ENCODE measurements around the gene UFD1. TPM values are rescaled to one million over a fixed set of nuclear protein-coding genes. Genes with fewer than 3 reads are reported as not detected.
A peak's percentile ranks its signal among the peaks of the same experiment; 100 is the strongest.

The UFD1 gene
- total and polyA plus RNA-seq, 2 of the 13 experiments (the other 11 are each of a cell fraction or from before 2014, with no cell fraction given): 47.9 to 51.1 TPM

DNA sequence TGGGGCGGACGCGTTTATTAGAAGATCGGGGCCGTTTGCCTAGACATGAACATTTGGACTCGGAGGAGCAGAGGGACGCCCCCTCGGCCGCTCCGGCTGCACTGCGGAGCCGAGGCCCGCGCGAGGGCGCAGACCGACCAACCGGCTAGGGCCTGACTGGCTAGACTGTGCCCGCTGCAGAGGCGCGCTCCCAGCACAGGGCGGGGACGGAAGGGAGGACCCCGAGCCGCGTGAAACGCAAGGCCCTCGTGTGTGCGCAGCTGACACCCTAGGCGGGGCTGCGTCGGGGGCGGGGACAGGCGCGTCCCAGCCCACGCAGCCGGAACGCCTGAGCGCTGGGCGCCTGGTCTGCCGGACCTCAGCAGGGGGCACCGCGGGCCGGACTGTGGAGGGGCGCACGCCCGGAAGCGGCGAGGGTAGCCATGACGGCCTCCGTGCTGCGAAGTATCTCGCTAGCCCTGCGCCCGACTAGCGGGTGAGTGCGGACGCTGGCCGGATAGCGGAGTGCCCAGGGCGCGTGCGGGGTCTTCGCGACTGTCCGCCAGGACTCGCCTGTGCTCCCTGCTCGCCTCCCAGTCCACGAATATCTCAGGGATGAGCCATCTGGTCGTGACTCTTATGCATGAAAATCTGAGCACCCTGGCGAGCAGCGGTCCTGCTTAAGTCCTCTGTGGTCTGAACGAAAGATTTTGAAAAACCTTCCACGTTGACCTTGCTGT is 46.7 kb downstream of the UFD1 start, which contains the start of gene MRPL40 (continued):
- TF ChIP-seq, protein P1, sequence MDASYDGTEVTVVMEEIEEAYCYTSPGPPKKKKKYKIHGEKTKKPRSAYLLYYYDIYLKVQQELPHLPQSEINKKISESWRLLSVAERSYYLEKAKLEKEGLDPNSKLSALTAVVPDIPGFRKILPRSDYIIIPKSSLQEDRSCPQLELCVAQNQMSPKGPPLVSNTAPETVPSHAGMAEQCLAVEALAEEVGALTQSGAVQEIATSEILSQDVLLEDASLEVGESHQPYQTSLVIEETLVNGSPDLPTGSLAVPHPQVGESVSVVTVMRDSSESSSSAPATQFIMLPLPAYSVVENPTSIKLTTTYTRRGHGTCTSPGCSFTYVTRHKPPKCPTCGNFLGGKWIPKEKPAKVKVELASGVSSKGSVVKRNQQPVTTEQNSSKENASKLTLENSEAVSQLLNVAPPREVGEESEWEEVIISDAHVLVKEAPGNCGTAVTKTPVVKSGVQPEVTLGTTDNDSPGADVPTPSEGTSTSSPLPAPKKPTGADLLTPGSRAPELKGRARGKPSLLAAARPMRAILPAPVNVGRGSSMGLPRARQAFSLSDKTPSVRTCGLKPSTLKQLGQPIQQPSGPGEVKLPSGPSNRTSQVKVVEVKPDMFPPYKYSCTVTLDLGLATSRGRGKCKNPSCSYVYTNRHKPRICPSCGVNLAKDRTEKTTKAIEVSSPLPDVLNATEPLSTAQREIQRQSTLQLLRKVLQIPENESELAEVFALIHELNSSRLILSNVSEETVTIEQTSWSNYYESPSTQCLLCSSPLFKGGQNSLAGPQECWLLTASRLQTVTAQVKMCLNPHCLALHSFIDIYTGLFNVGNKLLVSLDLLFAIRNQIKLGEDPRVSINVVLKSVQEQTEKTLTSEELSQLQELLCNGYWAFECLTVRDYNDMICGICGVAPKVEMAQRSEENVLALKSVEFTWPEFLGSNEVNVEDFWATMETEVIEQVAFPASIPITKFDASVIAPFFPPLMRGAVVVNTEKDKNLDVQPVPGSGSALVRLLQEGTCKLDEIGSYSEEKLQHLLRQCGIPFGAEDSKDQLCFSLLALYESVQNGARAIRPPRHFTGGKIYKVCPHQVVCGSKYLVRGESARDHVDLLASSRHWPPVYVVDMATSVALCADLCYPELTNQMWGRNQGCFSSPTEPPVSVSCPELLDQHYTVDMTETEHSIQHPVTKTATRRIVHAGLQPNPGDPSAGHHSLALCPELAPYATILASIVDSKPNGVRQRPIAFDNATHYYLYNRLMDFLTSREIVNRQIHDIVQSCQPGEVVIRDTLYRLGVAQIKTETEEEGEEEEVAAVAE (CRISPR knock-in tag; IDR thresholded peaks at IDR 0.05; ENCODE audit: borderline replicate concordance): peak; percentile 84; the same call in 1 of the 2 replicates
- TF ChIP-seq, protein P2, sequence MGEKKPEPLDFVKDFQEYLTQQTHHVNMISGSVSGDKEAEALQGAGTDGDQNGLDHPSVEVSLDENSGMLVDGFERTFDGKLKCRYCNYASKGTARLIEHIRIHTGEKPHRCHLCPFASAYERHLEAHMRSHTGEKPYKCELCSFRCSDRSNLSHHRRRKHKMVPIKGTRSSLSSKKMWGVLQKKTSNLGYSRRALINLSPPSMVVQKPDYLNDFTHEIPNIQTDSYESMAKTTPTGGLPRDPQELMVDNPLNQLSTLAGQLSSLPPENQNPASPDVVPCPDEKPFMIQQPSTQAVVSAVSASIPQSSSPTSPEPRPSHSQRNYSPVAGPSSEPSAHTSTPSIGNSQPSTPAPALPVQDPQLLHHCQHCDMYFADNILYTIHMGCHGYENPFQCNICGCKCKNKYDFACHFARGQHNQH (CRISPR knock-in tag; IDR thresholded peaks at IDR 0.05): peak; percentile 98
- TF ChIP-seq, protein P3, sequence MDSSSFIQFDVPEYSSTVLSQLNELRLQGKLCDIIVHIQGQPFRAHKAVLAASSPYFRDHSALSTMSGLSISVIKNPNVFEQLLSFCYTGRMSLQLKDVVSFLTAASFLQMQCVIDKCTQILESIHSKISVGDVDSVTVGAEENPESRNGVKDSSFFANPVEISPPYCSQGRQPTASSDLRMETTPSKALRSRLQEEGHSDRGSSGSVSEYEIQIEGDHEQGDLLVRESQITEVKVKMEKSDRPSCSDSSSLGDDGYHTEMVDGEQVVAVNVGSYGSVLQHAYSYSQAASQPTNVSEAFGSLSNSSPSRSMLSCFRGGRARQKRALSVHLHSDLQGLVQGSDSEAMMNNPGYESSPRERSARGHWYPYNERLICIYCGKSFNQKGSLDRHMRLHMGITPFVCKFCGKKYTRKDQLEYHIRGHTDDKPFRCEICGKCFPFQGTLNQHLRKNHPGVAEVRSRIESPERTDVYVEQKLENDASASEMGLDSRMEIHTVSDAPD (CRISPR knock-in tag; IDR thresholded peaks at IDR 0.05): peak; percentile 92
- TF ChIP-seq, protein P4, sequence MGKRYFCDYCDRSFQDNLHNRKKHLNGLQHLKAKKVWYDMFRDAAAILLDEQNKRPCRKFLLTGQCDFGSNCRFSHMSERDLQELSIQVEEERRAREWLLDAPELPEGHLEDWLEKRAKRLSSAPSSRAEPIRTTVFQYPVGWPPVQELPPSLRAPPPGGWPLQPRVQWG (CRISPR knock-in tag; IDR thresholded peaks at IDR 0.05; ENCODE audit: borderline replicate concordance, low read depth): no peak
- TF ChIP-seq, protein P5, sequence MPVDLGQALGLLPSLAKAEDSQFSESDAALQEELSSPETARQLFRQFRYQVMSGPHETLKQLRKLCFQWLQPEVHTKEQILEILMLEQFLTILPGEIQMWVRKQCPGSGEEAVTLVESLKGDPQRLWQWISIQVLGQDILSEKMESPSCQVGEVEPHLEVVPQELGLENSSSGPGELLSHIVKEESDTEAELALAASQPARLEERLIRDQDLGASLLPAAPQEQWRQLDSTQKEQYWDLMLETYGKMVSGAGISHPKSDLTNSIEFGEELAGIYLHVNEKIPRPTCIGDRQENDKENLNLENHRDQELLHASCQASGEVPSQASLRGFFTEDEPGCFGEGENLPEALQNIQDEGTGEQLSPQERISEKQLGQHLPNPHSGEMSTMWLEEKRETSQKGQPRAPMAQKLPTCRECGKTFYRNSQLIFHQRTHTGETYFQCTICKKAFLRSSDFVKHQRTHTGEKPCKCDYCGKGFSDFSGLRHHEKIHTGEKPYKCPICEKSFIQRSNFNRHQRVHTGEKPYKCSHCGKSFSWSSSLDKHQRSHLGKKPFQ (CRISPR knock-in tag; IDR thresholded peaks at IDR 0.05; ENCODE audit: insufficient replicate concordance): peak; percentile 86
- peak; percentile 78; the same call in 1 of the 2 replicates for TF ChIP-seq TOE1 (CRISPR knock-in tag; IDR thresholded peaks at IDR 0.05)
- TF ChIP-seq POLR2AphosphoS5 (IDR thresholded peaks at IDR 0.05; ENCODE audit: low read depth, low read length): peak; percentile 92
- TF ChIP-seq MAFF (IDR thresholded peaks at IDR 0.05; ENCODE audit: low read depth, low read length): no peak
- no peak for TF ChIP-seq HNRNPL (IDR thresholded peaks at IDR 0.05; ENCODE audit: low read depth, low read length)
- peak; percentile 91 for TF ChIP-seq GZF1 (CRISPR knock-in tag; IDR thresholded peaks at IDR 0.05)
- TF ChIP-seq, protein P6, sequence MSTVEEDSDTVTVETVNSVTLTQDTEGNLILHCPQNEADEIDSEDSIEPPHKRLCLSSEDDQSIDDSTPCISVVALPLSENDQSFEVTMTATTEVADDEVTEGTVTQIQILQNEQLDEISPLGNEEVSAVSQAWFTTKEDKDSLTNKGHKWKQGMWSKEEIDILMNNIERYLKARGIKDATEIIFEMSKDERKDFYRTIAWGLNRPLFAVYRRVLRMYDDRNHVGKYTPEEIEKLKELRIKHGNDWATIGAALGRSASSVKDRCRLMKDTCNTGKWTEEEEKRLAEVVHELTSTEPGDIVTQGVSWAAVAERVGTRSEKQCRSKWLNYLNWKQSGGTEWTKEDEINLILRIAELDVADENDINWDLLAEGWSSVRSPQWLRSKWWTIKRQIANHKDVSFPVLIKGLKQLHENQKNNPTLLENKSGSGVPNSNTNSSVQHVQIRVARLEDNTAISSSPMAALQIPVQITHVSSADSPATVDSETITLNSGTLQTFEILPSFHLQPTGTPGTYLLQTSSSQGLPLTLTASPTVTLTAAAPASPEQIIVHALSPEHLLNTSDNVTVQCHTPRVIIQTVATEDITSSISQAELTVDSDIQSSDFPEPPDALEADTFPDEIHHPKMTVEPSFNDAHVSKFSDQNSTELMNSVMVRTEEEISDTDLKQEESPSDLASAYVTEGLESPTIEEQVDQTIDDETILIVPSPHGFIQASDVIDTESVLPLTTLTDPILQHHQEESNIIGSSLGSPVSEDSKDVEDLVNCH (CRISPR knock-in tag; IDR thresholded peaks at IDR 0.05): no peak
- TF ChIP-seq, protein P7, sequence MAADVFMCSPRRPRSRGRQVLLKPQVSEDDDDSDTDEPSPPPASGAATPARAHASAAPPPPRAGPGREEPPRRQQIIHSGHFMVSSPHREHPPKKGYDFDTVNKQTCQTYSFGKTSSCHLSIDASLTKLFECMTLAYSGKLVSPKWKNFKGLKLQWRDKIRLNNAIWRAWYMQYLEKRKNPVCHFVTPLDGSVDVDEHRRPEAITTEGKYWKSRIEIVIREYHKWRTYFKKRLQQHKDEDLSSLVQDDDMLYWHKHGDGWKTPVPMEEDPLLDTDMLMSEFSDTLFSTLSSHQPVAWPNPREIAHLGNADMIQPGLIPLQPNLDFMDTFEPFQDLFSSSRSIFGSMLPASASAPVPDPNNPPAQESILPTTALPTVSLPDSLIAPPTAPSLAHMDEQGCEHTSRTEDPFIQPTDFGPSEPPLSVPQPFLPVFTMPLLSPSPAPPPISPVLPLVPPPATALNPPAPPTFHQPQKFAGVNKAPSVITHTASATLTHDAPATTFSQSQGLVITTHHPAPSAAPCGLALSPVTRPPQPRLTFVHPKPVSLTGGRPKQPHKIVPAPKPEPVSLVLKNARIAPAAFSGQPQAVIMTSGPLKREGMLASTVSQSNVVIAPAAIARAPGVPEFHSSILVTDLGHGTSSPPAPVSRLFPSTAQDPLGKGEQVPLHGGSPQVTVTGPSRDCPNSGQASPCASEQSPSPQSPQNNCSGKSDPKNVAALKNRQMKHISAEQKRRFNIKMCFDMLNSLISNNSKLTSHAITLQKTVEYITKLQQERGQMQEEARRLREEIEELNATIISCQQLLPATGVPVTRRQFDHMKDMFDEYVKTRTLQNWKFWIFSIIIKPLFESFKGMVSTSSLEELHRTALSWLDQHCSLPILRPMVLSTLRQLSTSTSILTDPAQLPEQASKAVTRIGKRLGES (CRISPR knock-in tag; IDR thresholded peaks at IDR 0.05; ENCODE audit: borderline replicate concordance): no peak

Measured in HepG2 (cell line).